Stimulated activated naive CD8-positive, alpha-beta T cell treated with anti-CD3 and anti-CD28 coated beads, Interleukin-15, Interleukin-2, amounts not matched to agents 100 U/mL and 50 U/mL, for 24 hours (primary cell): Measurements from ENCODE around the gene TRAPPC5.
A peak's percentile ranks its signal among the peaks of the same experiment; 100 is the strongest.

Experiments
- ATAC-seq: fragments of 150-1000 bp; cut with Tn5 transposase; one replicate; pipeline ENCODE4 v1.10.0; 2021
- DNase-seq: peaks from one replicate; pipeline ENCODE4 v3.0.0; 2021

TRAPPC5 gene

DNA sequence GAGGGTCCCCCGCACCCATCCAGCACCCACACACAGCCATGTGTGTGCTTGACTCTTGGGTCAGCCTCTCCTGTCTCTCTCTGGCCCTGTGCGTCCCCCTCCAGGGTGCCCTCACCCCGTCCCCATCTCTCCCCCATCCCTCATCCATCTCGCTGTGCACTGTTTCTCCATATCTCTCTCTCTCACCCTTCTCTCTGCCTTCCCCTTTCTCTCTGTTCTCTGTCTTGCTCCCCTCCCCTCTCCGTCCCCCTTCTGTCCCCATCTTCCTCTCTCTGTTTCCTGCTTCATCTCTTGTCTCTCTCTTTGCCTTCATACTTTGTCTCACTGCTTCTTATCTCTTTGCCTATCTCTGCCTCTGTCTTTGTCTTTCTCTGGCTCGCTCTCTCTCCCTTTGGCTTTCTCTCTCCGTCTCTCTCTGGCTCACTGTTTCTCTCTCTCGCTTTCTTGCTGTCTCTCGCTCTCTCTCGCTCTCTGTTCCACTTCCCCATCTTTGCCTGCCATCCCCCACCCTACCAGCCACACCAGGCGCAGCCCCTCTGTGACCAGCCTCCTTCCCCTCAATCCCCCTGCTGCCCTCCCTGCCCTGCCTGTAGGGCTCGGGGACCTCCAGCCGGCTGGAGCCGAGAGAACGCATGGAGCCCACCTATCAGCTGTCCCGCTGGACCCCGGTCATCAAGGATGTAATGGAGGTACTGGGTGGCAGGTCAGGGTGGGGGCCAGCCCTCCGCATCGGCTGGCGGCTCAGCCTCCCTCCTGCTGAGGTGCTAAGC is 34.8 kb upstream of the TRAPPC5 start:
- ATAC-seq (no peak), DNase-seq (no peak)

DNA sequence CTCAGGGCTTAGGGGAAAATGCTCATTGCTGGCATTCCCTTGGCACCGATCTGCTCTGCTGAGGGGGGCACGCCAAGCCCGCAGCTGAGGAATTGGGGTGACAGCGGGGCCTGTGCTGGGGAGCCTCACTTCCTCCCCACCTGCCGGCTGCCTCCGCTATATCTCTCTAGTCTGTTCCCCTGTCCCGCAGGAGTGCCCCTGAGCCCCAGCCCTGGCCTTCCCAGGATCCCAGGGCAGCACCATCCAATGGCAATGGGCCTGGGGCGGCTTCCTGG is 34.3 kb upstream of the TRAPPC5 start:
- no peak for ATAC-seq
- no peak for DNase-seq

DNA sequence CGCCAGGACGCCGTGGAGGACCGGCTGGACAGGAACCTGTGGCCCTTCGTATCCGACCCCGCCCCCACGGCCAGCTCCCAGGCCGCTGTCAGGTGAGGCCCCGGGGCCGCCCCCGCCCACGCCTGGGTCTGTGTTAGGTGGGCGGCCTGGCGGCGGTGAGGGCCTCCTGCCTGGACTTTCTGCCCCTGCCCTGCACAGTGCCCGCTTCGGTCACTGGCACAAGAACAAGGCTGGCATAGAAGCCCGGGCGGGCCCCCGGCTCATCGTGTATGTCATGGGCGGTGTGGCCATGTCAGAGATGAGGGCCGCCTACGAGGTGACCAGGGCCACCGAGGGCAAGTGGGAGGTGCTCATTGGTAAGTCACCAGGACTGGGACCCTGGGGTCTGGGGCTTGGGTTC is 33.5 kb upstream of the TRAPPC5 start:
- ATAC-seq = no peak
- DNase-seq = no peak

DNA sequence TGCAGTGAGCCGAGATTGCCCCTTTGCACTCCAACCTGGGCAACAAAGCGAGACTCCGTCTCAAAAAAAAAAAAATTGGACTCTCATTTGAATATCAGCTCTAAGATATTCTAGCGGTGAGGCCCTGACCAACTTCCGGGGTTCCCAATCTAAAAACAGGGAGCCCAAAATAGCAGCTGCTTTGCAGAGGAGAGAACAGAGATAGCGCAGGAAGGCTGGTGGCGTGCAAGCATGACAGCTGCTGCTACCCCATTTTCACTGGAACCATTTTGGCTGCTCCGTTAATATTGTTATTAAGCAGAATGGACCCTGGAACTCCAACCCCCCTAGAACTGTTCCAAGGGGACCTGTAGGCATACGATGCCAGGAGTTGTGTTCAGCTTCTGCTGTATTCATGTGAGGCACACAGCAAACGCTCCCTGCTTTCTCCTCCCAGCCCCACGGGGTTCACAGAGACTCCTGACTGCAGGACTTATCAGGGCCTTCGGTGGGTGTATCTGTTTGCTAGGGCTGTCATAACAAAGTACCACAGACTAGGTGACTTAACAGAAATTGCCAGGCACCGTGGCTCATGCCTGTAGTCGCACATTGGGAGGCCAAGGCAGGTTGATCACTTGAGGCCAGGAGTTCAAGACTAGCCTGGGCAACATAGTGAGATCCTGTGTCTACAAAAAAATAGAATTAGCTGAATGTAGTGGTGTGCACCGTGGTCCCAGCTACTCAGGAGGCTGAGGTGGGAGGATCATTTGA is 32.2 kb upstream of the TRAPPC5 start:
- DNase-seq (no peak), ATAC-seq (no peak)

DNA sequence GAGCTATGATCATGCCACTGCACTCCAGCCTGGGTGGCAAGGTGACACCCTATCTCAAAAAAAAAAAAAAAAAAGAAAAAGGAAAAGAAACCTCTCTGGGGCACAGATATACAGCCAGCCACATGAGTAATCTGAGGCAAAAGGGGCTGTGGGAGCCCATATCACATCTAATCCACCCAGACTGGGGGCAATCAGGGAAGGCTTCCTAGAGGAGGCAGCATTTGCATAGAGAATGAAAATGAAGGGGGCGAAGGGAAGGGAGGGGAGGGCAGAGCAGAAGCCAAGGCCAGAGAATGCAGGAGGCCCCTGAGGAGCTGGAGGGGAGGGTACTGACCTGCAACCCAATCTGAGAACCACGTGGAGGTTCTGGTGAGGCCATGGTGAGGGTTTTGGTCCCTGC is 30.5 kb upstream of the TRAPPC5 start:
- DNase-seq (no peak), ATAC-seq (no peak)

DNA sequence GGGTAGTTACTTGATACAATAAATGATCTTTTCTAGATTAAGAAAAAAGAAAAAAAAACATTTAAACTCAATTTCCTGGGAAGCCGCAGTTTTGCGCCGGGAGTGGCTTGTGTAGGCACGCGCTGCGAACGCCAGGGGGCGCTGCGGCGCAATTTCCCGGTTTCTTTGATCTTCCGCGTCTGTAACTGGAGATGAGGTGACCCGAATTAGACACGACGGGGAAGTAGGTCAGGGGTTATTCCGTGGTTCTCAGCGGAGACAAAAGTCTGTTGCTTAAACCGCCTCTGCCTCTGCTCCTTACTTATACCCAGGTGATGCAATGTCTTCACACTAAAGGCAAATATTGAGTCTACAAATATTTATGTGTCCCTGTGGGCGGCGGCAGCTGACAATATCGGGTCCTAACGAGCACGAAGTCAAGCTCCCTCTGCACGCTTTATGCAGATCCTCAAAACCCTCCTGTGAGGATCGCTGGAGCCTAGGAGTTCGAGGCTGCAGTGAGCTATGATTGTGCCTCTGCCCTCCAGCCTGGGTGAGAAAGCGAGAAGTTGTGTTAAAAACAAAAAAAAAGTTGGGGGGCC is 28.5 kb upstream of the TRAPPC5 start:
- DNase-seq (peak; percentile 88), ATAC-seq (peak; percentile 73)

DNA sequence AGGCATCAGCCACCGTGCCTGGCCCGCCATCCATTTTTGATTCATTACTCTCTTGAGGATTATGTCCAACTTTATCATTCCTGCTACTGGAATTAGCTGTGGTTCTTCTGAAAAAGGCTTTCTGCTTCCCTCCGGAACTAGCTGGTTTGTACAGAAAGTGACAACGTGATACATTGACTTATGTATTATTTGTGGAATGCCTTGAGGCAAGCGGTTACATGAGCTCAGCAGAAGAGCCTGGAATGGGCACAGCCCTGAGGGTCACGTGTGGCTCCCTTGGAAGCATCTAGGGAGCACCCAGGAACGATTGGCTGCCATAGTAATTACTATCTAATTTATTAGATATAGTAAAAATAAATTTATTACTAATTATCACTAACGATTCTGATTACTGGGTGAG is 26.2 kb upstream of the TRAPPC5 start:
- DNase-seq = no peak
- no peak for ATAC-seq

DNA sequence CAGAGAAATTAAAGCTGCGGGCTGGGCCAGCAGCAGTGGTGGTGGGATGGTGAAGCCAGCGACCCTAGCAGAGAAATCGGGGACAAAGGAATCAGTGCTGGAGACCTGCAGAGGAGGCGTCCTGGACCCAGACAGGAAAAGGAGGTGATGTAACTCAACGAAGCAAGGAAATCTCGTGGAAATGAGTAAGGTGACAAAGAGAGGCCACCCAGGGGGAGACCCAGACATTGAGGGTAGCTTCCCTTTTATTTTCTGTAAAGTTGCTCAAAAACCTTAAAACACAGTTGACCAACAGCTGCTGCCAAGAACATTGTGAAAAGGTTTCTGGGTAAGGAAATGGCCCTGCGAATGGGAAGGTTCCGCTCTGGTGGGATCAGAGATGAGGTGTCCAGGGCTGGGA is 25.1 kb upstream of the TRAPPC5 start:
- no peak for DNase-seq
- ATAC-seq = no peak

DNA sequence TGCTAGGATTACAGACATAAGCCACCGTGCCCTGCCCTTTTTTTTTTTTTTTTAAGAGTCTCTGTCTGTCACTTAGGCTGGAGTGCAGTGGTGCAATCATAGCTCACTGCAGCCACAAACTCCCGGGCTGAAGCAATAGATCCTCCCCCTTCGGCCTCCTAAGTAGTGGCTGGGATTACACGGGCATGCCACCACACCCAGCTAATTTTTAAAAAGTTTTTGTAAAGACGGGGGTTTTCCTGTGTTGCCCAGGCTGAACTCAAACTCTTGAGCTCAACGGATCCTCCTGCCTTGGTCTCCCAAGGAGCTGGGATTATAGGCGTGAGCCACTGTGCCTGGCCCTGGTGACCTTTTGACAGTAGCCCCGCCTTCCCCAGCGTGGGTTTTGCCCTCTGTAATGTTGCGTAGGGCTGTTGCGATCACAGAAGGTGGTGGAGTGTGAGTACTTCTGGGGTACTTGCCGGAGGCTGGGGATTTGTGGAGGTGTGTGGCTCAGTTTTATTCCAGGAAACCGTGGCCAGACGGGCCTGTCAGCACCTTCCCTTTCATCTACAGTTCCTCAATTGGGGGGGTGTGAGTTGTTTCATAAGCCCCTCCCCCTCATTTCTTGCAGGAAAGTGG is 23.4 kb upstream of the TRAPPC5 start:
- peak; percentile 74 for DNase-seq
- peak; percentile 84 for ATAC-seq

DNA sequence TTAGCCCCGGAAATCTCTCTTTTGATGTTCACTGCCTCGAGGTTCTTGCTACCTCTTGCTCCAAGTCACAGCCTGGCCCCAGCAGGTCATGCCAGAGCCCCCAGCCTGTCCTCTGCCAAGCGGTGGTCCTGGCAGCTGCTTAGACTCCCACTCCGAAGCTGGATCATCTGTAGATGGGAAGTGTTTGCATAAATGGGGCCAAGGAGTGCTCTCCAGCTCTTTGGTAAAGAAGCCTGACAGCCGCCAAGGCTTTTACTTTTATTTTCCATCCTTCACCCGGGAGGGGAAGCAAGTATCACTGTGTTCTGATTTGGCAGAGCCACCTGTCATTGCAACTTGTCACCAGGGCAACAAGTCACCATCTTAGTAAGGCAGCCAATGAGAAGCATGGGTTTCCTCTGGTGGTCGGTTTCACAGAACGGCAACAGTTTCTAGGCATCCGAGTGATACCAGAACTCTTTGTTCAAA is 22.4 kb upstream of the TRAPPC5 start:
- peak; percentile 84 for ATAC-seq
- peak; percentile 53 for DNase-seq

DNA sequence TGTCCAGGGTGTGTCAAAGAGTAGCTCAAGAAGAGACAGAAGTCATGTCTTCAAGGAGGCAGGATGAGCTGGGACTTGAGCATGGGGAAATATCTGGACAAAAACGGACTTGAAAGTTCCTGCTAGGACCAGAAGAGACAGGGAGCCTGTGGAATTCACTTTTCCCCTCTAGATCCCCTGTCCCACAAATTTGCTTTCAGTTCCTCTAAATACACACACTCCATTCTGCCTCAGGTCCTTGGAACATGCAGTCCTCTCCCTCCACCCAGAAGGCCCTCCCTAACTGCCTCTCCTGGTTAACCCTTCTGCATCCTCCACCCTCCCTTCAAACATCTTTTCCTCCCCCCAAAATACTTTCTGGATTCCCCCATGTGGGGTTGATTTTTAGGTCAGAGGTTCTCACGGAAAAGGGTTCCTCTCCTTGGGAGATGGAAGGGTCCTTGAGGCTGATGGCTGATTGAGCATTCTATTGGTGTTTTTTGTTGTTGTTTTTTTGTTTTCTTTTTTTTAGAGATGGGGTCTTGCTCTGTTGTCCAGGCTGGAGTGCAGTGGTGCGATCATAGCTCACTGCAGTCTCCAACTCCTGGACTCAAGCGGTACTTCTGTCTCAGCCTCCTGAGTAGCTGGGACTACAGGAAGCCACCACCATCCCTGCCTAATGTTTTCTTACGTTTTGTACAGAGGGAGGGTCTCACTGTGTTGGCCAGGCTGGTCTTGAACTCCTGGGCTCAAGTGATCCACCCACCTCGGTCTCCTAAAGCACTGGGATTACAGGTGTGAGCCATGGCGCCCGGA is 18.7 kb upstream of the TRAPPC5 start:
- DNase-seq (no peak), ATAC-seq (no peak)

DNA sequence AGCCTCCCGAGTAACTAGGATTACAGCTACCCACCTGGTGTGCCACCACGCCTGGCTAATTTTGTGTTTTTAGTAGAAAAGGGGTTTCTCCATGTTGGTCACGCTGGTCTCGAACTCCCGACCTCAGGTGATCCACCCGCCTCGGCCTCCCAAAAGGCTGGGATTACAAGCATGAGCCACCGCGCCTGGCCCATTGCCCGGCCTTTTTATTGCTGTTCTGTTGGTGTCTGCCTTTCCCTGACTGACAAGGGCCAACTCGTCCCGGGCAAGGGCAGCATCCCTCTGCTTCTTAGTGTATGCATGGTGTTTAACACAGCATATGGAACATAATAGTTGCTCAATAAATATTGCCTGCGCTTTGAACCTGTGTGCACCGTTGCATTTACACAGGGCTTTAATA is 18.0 kb upstream of the TRAPPC5 start:
- no peak for DNase-seq
- ATAC-seq = no peak

DNA sequence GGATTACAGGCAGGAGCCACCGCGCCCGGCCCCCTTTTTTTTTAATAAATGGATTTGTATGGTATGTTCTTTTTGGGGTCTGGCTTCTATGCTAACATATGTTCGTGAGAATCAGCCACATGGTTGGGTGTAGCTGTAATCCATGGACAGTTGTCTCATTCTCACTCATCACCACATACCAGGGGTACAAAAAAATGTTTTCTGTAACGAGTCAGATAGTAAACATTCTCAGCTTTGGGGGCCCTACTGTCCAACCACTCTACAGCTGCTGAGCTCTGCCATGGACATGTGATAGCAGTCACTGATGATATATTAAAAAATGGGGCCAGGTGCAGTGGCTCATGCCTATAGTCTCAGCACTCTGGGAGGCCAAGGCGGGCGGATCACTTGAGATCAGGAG is 16.9 kb upstream of the TRAPPC5 start:
- DNase-seq = no peak
- no peak for ATAC-seq

DNA sequence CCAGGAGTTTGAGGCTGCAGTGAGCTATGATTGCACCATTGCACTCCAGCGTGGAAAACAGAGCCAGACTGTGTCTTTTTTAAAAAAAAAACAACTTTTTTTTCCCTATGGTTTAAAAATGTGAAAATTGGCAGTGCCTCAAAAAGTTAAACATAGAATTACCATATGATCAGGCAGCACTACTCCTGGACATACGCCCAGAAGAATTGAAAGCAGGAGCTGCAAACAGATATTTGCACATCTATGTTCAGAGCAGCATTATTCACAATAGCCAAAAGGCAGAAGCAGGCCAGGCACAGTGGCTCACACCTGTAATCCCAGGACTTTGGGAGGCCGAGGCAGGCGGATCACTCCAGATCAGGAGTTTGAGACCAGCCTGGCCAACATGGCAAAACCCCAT is 15.6 kb upstream of the TRAPPC5 start:
- DNase-seq = no peak
- no peak for ATAC-seq

DNA sequence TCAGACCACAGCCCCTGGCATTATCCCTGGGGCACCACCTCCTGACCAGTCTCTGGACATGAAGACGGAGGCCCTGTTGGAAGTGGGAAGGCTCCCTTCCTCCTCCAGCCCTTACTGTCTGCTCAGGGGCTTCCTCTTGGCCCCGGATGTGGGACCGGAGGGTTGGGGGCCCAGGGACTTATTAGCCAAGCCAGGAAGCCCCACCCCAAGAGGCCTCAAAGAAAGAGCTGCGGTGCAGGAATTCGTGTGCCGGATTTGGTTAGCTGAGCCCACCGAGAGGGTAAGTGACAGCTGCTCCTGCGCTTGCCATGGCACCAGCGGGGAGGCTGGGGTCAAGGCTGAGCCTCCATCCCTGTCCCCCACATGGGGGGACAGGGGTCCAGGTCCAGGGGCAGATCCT is 11.8 kb upstream of the TRAPPC5 start, which contains the start of gene RETN:
Gene RETN (plus strand): TSS at position 208 of the 400 bp plus-strand sequence. CDS start 278 bp downstream, outside the sequence.
- no peak for ATAC-seq
- DNase-seq = no peak

DNA sequence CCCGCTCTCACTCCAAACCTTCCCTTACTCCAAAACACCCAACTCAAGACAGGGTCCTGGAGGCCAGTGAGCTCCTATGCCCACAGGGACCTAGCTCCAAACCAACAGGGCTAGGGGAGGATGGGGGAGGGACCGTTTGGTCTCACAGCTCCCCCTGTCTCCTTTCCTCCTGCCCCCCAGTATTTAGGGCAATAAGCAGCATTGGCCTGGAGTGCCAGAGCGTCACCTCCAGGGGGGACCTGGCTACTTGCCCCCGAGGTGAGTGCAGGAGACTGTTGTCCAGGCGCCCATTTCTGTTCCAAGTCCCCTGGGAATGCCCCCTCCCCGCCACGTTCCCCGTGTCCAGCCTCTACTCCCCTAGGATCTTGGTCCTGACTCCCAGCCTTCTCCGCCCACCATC is 11.0 kb upstream of the TRAPPC5 start:
- no peak for DNase-seq
- ATAC-seq = no peak

DNA sequence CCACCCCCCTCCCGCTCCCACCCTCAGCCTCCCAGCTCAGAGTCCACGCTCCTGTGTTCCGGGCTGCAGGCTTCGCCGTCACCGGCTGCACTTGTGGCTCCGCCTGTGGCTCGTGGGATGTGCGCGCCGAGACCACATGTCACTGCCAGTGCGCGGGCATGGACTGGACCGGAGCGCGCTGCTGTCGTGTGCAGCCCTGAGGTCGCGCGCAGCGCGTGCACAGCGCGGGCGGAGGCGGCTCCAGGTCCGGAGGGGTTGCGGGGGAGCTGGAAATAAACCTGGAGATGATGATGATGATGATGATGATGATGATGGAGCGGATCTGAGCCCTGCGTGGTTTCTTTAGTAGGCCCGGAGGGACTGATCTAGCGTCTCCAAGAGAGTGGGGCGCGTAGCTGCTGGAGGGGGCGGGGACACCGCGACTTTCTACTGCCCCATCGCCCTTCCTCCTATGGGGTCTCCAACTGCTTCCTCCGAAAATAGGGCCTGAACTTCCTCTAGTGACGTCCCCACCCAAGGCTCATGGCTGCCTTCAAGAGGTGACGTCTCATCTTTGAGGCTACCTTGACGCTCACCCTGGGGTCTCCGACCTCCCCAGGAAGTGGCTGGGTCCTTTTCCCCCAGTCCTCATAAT is 10.4 kb upstream of the TRAPPC5 start:
- ATAC-seq (peak; percentile 51), DNase-seq (peak; percentile 44)

DNA sequence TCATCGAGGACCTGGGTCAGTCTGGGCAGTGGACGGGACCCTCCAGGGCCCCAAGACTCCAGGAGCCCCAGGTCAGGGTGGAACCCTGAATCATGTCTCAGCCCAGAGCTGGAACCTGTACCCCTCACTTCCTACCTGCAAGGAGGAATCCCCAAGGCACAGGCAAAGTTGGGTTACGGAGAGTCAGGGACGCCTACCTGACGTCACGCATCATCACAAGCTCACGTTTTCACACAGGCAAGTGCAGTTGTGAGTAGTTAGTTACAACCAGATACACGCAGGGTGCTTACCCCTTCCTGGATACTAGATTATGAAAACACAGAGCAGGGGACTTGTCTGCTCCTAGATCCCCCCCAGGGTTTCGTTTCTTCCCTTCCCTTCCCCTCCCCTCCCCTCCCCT is 9.8 kb upstream of the TRAPPC5 start:
- ATAC-seq (peak; percentile 21), DNase-seq (no peak)

DNA sequence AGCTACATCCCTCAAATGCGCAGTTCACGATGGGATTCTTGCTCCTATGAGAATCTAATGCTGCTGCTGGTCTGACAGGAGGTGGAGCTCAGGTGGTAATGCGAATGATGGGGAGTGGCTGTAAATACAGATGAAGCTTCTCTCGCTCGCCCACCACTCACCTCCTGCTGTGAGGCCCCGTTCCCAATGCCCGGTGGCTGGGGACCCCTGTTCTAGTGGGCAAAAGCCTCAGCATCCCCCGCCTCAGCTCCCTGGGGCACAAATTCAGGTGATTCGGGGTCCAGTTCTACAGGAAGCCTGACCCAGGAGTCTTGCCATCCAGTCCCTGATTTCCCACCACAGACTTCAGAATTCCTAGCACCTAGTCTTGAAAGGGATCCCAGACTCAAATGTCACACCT is 8.1 kb upstream of the TRAPPC5 start:
- no peak for DNase-seq
- ATAC-seq = no peak

DNA sequence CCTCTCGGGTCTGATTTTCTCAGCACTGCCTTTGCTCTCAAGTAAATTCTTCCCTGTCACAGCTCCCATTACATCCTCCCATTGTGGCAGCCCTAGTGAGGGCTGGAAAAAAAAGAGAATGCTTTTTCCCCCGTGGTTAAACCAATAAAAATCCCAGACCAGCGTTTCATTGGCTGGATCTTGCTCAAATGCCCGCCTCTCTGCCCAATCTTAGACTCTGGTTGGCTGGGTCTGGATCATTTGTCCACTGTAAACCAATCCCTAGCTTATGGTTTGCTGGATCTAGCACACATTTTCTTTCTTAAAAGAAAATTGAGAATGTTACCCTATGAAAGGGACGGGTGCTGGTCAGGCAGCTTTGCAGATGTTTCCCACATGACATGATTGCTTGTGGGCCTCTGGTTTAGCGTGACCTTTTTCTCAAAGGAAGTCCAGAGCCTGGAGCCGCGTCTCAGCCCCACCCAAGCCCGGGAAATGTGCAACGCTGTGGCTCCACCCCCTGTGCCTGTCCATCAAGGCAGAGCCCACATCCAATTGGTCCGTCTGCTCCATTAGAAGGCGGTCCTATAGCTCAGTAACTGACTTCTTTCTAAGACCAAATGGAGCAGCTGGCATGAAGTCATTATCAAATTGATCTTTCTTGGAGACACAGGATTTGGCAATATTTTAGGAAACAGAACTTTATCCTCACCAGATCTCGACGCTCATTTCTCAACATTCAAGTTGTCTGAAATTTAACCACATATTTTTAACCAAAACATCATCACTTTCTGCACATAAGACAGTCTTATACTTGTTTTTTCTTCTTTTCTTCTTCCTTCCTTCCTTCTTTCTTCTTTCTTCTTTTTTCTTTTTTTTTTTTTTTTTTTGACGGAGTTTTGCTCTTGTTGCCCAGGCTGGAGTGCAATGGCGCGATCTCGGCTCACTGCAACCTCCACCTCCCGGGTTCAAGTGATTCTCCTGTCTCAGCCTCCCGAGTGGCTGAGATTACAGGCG is 6.3 kb upstream of the TRAPPC5 start:
- ATAC-seq = no peak
- peak; percentile 55 for DNase-seq
